Glomerular endothelial cell (primary cell): ENCODE measurements around the gene LRP4. TPM values are rescaled to one million over a fixed set of nuclear protein-coding genes. Genes with fewer than 3 reads are reported as not detected.

ENCODE experiments used
- DNase-seq: peaks from one replicate; pipeline ENCODE4 v3.0.0-alpha.2; 2011; ENCODE audit warnings: low read depth, low spot score; ENCODE audit errors: extremely low read depth
- total RNA-seq: library from RNA; depleted of rRNA; stranded (reverse); fragments of >200 nt; gene quantifications from 2 replicates; pipeline ENCODE4 v1.2.3, GENCODE V29; 2015

Gene LRP4
- total RNA-seq, 1 donor from 2014 or later: 7.5 TPM

DNA sequence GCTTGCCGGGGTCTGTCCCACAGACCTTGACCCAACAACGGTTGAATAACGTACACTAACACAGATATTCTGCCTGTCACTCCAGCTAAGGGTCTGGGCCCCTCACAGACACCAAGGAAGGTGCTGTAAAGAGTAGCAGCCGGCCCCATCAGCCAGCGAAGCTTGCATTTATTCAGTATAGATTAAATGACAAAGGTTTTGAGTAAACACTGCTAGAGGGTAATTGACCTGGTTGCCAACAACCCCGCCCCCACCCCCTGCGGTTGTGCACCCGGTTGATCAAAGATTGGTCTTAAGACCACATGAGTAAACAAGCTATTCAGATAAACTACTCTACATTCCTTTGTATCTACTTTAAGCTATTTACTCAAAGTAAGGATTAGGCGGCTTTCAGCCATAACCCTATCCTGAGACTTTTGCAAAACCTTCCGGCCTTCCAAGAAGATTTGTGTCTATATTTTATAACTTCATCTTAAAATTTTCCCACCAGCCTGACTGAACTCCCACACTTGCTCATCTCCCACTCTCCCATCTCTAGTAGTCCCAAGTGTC lies 67.4 kb downstream of the LRP4 start:
- no peak for DNase-seq

DNA sequence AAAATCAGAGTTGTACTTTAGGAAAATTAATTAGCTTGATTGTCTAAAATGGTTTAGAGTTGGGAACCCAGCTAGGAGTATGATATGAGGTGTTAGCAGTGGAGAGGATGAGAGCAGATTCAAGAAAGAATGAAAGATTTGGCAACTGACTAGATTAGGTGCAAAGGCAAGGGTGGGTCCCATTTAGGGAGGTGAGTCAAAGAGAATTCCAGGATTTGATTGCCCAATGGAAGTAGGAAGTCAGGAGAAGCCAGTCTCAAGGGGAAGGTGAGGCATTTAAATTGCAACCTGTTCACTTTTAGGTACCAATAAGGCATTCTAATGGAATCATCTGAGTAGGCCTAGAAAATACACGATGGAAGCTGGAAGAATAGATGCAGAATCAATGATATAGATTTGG lies 68.7 kb downstream of the LRP4 start:
- DNase-seq: no peak

GRCh38 chr11:46846510-46846830 lies 71.9 kb downstream of the LRP4 start:
- no peak for DNase-seq

DNA sequence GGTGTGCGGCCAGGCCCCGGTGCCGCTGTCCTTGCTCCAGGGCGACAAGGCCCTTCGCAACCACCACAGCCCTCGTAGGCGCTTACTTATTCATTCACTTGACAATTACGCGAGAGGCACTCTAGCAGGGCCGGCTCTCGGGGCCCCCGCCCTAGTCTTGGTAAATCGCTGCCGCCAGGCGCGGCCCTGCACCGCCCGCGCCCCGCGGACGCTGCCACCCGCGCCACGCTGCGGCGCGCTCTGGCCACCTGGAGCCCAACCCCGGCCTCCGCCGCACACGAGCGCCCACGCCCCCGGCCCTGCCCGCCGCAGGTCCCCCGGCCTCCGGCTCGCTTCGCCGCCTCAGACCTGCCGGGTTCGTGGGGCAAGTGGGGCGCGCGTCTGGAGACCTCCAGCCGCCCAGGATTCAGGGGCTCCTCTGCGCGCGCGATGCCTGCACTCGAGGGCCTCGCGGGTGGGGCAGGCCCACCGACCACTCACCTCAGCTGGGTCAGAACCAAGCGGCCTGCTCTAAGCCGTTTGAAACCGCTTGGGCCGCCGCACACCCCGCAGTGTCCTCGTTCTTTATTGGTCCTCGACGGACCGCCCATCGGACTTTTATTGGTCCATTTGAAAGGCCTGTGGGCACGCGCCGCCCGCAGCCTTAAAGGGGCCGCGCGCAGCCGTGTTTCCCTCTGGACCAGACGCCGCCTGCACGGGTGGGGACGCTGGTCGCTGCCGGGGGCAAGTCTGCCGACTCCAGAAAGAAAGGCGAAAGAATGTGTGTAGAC lies 72.4 kb downstream of the LRP4 start, which contains the start of gene CKAP5:
Gene CKAP5, minus strand, starts transcription at position 541 of the 770 bp plus-strand sequence. CDS start 25,049 bp downstream, outside the sequence.
- peak; percentile 34 for DNase-seq

DNA sequence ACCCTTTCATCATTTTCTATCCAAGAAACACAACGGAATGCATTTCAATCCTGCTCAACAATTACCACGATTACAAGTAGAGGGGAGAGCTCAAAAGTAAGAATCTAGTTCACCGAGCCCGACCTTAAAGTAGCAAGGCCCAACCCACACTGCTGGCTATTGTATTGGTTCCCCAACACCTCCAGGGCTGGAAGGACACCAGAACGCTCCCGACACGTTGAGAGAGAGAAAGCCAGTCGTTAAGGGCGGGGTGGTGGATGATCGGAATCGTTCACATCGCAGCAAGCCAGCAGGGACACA lies 73.0 kb downstream of the LRP4 start:
- no peak for DNase-seq

GRCh38 chr11:46840116-46840515 lies 78.2 kb downstream of the LRP4 start:
- DNase-seq: no peak

GRCh38 chr11:46838501-46838900 lies 79.8 kb downstream of the LRP4 start:
- DNase-seq: no peak

GRCh38 chr11:46837860-46838259 lies 80.5 kb downstream of the LRP4 start:
- DNase-seq: no peak

DNA sequence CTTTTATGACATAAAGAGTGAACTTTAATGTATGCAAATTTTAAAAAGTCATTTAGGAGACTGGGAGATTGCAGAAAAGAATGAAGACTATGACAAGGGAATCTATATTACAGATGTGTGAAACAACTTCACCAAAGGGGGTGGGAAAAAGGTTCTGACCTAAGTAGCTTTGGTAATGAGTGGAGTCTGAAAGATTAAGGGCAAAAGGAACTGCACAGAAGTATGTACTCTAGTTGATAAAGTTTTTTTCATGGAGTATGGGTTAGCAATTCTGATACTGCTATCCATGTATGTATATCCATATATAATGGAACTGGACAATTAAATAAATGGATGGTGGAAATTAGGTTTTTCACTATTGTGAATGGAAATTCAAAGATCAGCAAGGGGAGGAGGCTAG lies 81.5 kb downstream of the LRP4 start:
- DNase-seq: no peak

GRCh38 chr11:46836431-46836830 lies 81.9 kb downstream of the LRP4 start:
- no peak for DNase-seq

DNA sequence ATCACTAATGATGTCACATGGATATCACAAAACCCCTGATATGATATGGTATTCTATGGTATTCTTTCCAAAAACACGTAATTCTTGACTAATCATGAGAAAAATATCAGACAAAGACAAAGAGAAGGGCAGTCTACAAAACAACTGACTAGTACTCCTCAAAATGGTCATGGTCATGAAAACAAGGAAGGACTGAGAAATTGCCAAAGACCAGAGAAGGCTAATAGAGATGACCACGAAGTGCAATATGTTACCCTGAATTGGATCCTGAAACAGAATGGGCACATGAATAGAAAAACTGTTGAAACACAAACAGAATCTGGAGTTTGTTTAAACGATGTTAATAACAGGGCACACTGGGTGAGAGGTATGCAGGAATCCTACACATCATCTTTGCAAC lies 82.5 kb downstream of the LRP4 start:
- DNase-seq: no peak

- no peak for DNase-seq
These were observed 83.5 kb downstream of the LRP4 start for GRCh38 chr11:46834821-46835220.

- DNase-seq: no peak
These were observed 85.7 kb downstream of the LRP4 start for GRCh38 chr11:46832511-46833214.

GRCh38 chr11:46827995-46828394 lies 90.4 kb downstream of the LRP4 start:
- DNase-seq: no peak

DNA sequence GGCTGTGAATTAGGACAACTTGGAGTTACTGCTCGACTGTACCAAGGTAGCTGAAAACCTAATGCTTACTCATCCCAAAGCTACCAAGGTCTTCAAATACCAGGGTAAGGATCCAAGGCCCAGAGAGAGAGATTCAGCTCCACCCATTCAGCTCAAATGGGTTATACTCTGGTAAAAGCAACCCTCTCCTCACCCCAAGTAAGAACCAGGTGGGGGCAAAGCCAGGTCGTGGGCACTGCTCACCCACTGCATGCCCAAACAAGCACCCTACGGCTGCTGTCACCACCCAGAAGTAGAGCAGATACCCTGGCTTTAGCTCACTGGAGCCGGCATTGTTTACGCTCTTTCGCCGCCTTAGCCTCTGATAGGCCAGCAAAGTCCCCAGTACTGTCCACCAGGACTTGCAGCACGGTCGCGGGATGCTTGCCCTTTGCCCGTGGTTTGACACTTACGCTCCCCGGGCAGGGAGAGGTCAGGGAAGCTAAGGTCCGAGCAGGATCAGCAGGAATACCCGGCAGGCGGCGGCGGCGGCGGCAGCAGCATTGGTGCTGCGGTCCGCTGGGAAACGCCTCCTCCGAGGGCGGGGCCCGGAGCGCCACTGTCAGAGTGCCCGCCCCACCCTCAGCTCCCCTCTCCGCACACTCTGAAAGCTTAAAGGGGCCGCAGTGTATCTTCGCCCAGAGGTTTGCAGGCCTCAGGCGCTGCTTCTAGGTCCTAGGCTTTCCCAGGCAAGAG lies 91.9 kb downstream of the LRP4 start:
- DNase-seq: no peak

DNA sequence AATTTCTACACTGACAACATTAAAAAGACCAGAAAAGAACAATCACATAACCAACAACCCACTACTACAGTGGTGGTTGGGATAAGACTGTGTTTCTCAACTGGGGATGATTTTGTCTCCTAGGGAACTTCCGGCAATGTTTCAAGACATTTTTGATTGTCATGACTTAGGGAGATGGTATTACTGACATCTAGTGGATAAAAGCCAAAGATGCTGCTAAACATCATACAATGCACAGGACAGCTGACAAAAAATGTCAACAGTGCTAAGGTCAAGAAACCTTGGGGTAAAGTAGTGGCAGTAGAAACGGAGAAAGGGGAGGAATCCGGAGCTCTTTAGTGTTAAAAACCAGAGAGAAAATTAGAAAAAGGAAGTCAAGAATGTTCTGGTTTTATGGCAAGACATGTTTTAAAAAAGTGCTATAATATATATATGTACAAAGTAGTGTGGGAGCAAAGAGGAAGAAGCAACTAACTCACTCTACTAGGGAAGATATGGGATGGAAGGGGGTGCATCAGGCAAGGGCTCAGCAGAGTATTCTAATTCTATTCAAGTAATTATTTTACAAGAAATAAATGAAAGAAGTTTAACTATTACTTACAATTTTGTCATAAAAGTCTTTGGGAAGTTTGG lies 109.4 kb downstream of the LRP4 start:
- DNase-seq: no peak

Other genes with a start within 250 kb of the LRP4 start
- 40.0 and 52.1 TPM in 2 replicates for gene ARHGAP1, start 217.9 kb downstream of the LRP4 start, total RNA-seq
- 12.4 and 13.8 TPM in 2 replicates for gene ZNF408, start 217.5 kb downstream of the LRP4 start, total RNA-seq
- 0.19 TPM in 1 of 2 replicates, not detected in the other for gene F2, start 199.3 kb downstream of the LRP4 start, total RNA-seq
- gene CKAP5, start 72.3 kb downstream of the LRP4 start, total RNA-seq: 49.1 and 60.0 TPM in 2 replicates
- 25.9 and 33.5 TPM in 2 replicates for gene CSTPP1, start 18.2 kb upstream of the LRP4 start, total RNA-seq